NCI-H460 (cell line): ENCODE measurements around the gene UBL4B. TPM values are rescaled to one million over a fixed set of nuclear protein-coding genes. Genes with fewer than 3 reads are reported as not detected.

Experiments
- DNase-seq: peaks from one replicate; pipeline ENCODE4 v3.0.0-alpha.2; 2016; ENCODE audit warnings: low read depth; ENCODE audit errors: extremely low read depth
- total RNA-seq: library from RNA; depleted of rRNA; stranded (reverse); fragments of >200 nt; shearing (Covaris generic); gene quantifications from 2 replicates; pipeline ENCODE4 v1.2.3, GENCODE V29; 2014

UBL4B gene
- total RNA-seq, 1 experiment from 2014 or later: not detected

- no peak for DNase-seq
These were observed 27.8 kb upstream of the UBL4B start for GRCh38 chr1:110084227-110085078.

- DNase-seq: no peak
These were observed 26.6 kb upstream of the UBL4B start for GRCh38 chr1:110085671-110086070.

- no peak for DNase-seq
These were observed 25.3 kb upstream of the UBL4B start for GRCh38 chr1:110086961-110087360.

- DNase-seq: peak; percentile 36
These were observed 24.2 kb upstream of the UBL4B start for GRCh38 chr1:110087812-110088738.

GRCh38 chr1:110088739-110089316 is 23.4 kb upstream of the UBL4B start:
- no peak for DNase-seq

- no peak for DNase-seq
These were observed 22.5 kb upstream of the UBL4B start for GRCh38 chr1:110089561-110090275.

- no peak for DNase-seq
These were observed 20.9 kb upstream of the UBL4B start for GRCh38 chr1:110091381-110091780.

GRCh38 chr1:110091791-110092190 is 20.5 kb upstream of the UBL4B start:
- no peak for DNase-seq

GRCh38 chr1:110092991-110093390 is 19.3 kb upstream of the UBL4B start:
- DNase-seq: no peak

GRCh38 chr1:110094931-110095654 is 17.1 kb upstream of the UBL4B start:
- DNase-seq: no peak

GRCh38 chr1:110097507-110098221 is 14.6 kb upstream of the UBL4B start:
- DNase-seq: no peak

- no peak for DNase-seq
These were observed 13.8 kb upstream of the UBL4B start for GRCh38 chr1:110098222-110099026.

- DNase-seq: no peak
These were observed 11.9 kb upstream of the UBL4B start for GRCh38 chr1:110100335-110100734.

- no peak for DNase-seq
These were observed 10.2 kb upstream of the UBL4B start for GRCh38 chr1:110102081-110102480.

- DNase-seq: peak; percentile 59
These were observed 6.0 kb upstream of the UBL4B start for GRCh38 chr1:110106013-110106941.

- no peak for DNase-seq
These were observed 4.3 kb upstream of the UBL4B start for GRCh38 chr1:110107867-110108469.

GRCh38 chr1:110111081-110111480 is 1.2 kb upstream of the UBL4B start:
- DNase-seq: no peak
